AG10803 (cell line): Measurements from ENCODE around the gene IDH3A.

Experiments
- DNase-seq: peaks from one replicate; pipeline ENCODE4 v3.0.0; 2010; ENCODE audit warnings: low read depth
- H3K4me3 ChIP-seq: 2 replicates; pipeline ENCODE4 v1.5.1; 2011; ENCODE audit warnings: mild to moderate bottlenecking, low read length, control low read depth
- TF ChIP-seq, protein P1 (sequence below): conservative IDR thresholded peaks from 2 replicates; pipeline ENCODE4 v1.5.1; 2011; ENCODE audit warnings: mild to moderate bottlenecking, low read length, control low read depth, inconsistent platforms

IDH3A gene

GRCh38 chr15:78149068-78149804, at the start of gene IDH3A:
TSS of gene IDH3A (plus strand) at chr15:78149362. CDS start at chr15:78149404, 42 bp downstream.
- TF ChIP-seq, protein P1, sequence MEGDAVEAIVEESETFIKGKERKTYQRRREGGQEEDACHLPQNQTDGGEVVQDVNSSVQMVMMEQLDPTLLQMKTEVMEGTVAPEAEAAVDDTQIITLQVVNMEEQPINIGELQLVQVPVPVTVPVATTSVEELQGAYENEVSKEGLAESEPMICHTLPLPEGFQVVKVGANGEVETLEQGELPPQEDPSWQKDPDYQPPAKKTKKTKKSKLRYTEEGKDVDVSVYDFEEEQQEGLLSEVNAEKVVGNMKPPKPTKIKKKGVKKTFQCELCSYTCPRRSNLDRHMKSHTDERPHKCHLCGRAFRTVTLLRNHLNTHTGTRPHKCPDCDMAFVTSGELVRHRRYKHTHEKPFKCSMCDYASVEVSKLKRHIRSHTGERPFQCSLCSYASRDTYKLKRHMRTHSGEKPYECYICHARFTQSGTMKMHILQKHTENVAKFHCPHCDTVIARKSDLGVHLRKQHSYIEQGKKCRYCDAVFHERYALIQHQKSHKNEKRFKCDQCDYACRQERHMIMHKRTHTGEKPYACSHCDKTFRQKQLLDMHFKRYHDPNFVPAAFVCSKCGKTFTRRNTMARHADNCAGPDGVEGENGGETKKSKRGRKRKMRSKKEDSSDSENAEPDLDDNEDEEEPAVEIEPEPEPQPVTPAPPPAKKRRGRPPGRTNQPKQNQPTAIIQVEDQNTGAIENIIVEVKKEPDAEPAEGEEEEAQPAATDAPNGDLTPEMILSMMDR, result no peak

DNA sequence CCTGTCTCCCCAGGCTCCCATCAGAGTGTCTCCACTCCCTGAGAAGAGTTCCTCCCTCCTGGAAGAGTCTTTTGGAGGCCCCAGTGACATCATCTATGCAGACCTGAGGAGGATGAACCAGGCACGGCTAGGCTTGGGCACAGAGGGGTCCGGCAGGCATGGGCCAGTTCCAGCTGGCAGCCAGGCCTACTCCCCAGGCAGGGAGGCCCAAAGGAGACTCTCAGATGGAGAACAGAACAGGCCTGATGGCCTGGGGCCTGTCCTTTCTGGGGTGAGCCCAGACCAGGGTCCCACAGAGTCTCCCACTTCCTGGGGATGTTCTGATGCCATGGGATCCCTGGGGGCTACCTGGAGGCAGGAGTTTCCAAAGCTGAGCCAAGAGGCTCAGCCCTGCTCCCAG, 48.3 kb upstream of the IDH3A start:
- no peak for DNase-seq
- TF ChIP-seq, protein P1, result no peak

More at GRCh38 chr15:78149068-78149804, at the start of gene IDH3A:
- DNase-seq, result peak; percentile 93
- peak within 1 kb of the TSS; percentile 76 for H3K4me3 ChIP-seq

DNA sequence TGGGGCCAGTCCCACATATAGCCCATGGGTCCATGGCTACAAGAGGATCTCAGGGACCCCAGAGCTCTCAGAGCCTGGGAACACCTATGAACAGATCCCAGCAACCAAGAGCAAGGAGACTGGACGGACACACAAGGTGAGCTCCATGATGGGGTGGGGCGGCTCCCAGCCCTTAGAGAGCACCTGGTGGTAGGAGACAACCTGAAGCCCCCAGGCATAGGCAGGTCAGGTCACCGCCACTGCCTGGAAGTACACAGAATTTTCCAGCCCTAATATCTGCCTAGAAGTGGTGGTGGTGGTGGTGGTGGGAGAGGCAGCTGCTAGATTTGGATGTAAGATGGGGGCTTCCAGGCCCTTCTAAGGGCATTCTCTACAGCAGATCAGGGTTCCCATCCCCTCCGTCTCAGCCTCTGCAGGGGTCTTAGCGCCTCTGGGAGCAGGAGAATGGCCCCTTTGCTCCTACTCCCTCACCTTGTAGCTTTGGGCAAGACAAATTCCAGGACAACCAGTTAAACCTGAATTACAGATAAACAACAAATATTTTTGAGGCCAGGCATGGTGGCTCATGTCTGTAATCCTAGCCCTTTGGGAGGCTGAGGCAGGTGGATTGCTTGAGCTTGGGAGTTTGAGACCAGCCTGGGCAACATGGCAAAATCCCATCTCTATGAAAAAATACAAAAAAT, 47.6 kb upstream of the IDH3A start:
- no peak for DNase-seq
- TF ChIP-seq, protein P1, result no peak
- H3K4me3 ChIP-seq, result no peak overlapping the region

More for the DNA sequence above, 48.3 kb upstream of the IDH3A start:
- H3K4me3 ChIP-seq, result no peak overlapping the region

GRCh38 chr15:78102211-78102610, 47.0 kb upstream of the IDH3A start:
- no peak overlapping the region for H3K4me3 ChIP-seq
- TF ChIP-seq, protein P1, result no peak
- DNase-seq, result no peak

DNA sequence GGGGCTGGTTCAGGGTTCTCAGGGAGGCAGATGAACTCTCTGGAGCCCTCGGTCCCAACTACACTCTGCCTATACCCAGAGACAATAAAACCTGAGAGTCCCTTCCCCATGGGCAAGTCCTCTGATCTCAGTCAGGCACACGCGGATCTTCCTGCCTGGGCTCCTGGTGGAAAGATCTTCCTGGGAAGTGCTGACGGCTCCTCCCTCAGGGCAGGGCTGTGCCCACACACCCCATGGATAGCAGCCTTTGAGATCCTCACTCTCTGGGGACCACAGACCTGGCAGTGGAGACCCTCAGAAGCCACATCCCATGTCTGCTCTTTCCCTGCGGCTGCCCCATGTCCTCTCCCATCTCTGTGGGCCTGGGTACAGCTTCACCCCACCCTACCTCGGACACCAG, 46.4 kb upstream of the IDH3A start:
- TF ChIP-seq, protein P1, result no peak
- H3K4me3 ChIP-seq, result no peak overlapping the region
- DNase-seq, result no peak

- TF ChIP-seq, protein P1, result no peak
- H3K4me3 ChIP-seq, result no peak overlapping the region
- no peak for DNase-seq
Observed at GRCh38 chr15:78103406-78104118, 45.6 kb upstream of the IDH3A start.
